LNCaP clone FGC (cell line): ENCODE results near the gene BACH2.

Source experiments
- DNase-seq: peaks from one replicate; pipeline ENCODE4 v3.0.0-alpha.2; 2011; ENCODE audit warnings: low read depth
- H3K4me3 ChIP-seq: 2 replicates; pipeline ENCODE4 v1.5.1; 2011; ENCODE audit warnings: mild to moderate bottlenecking, low read depth, low read length, control low read depth
- CTCF ChIP-seq: IDR thresholded peaks from 2 replicates; pipeline ENCODE4 v1.5.1; 2012; ENCODE audit warnings: mild to moderate bottlenecking; ENCODE audit not compliant: control insufficient read depth, insufficient read depth; ENCODE audit errors: extremely low read depth

The BACH2 gene

GRCh38 chr6:89934685-89935366 is 361.8 kb downstream of the BACH2 start:
- no peak overlapping the region for H3K4me3 ChIP-seq
- DNase-seq: no peak
- no peak for TF ChIP-seq CTCF

GRCh38 chr6:89932245-89932802 is 364.3 kb downstream of the BACH2 start:
- H3K4me3 ChIP-seq: no peak overlapping the region
- no peak for DNase-seq
- no peak for TF ChIP-seq CTCF

GRCh38 chr6:89930789-89931188 is 365.9 kb downstream of the BACH2 start:
- no peak overlapping the region for H3K4me3 ChIP-seq
- TF ChIP-seq CTCF: no peak
- DNase-seq: no peak

GRCh38 chr6:89928604-89929003 is 368.0 kb downstream of the BACH2 start:
- no peak overlapping the region for H3K4me3 ChIP-seq
- TF ChIP-seq CTCF: no peak
- DNase-seq: no peak

GRCh38 chr6:89927791-89928550 is 368.7 kb downstream of the BACH2 start:
- no peak for TF ChIP-seq CTCF
- no peak for DNase-seq
- no peak overlapping the region for H3K4me3 ChIP-seq

GRCh38 chr6:89927264-89927663 is 369.4 kb downstream of the BACH2 start:
- H3K4me3 ChIP-seq: no peak overlapping the region
- no peak for TF ChIP-seq CTCF
- DNase-seq: no peak
